HG02759 (cell line): ENCODE measurements around the gene SVBP.

Experiments
- ATAC-seq: cut with Tn5 transposase; IDR thresholded peaks from one replicate; pipeline ENCODE4 v1.9.1; 2021; ENCODE audit warnings: mild to moderate bottlenecking, moderate library complexity; ENCODE audit not compliant: unreplicated experiment

SVBP gene

GRCh38 chr1:42806593-42806992, 10.6 kb downstream of the SVBP start:
- no peak for ATAC-seq

- ATAC-seq: no peak
Observed at GRCh38 chr1:42806171-42806570, 11.0 kb downstream of the SVBP start.

- no peak for ATAC-seq
Observed at GRCh38 chr1:42801832-42802473, 15.2 kb downstream of the SVBP start.

GRCh38 chr1:42797979-42798378, 19.2 kb downstream of the SVBP start:
- ATAC-seq: no peak

GRCh38 chr1:42797414-42797813, 19.8 kb downstream of the SVBP start:
- ATAC-seq: no peak

- no peak for ATAC-seq
Observed at GRCh38 chr1:42793824-42794223, 23.4 kb downstream of the SVBP start.

GRCh38 chr1:42788021-42788420, 29.2 kb downstream of the SVBP start:
- ATAC-seq: no peak

- no peak for ATAC-seq
Observed at GRCh38 chr1:42786097-42786496, 31.1 kb downstream of the SVBP start.

- ATAC-seq: no peak
Observed at GRCh38 chr1:42784946-42785693, 32.1 kb downstream of the SVBP start, which contains the start of gene TMEM269. Gene TMEM269, plus strand, starts transcription at chr1:42784991. Its CDS starts 4,903 bp downstream, at chr1:42789894.

GRCh38 chr1:42784547-42784945, 32.7 kb downstream of the SVBP start:
- ATAC-seq: no peak

GRCh38 chr1:42783092-42783491, 34.1 kb downstream of the SVBP start:
- no peak for ATAC-seq

GRCh38 chr1:42780176-42780575, 37.0 kb downstream of the SVBP start:
- no peak for ATAC-seq

- no peak for ATAC-seq
Observed at GRCh38 chr1:42779725-42780124, 37.5 kb downstream of the SVBP start.

- ATAC-seq: no peak
Observed at GRCh38 chr1:42777852-42778251, 39.3 kb downstream of the SVBP start.

- ATAC-seq: no peak
Observed at GRCh38 chr1:42776502-42776901, 40.7 kb downstream of the SVBP start.

- no peak for ATAC-seq
Observed at GRCh38 chr1:42774928-42775526, 42.2 kb downstream of the SVBP start.

- ATAC-seq: no peak
Observed at GRCh38 chr1:42773420-42773819, 43.8 kb downstream of the SVBP start.

GRCh38 chr1:42769811-42770210, 47.4 kb downstream of the SVBP start:
- no peak for ATAC-seq

- ATAC-seq: no peak
Observed at GRCh38 chr1:42768172-42768571, 49.0 kb downstream of the SVBP start.

- peak; percentile 10 for ATAC-seq
Observed at GRCh38 chr1:42767510-42768000, 49.6 kb downstream of the SVBP start.

GRCh38 chr1:42766741-42767509, 50.3 kb downstream of the SVBP start, which contains the start of the genes C1orf50 and P3H1:
Gene C1orf50, plus strand, starts transcription at chr1:42767249. Its CDS starts 63 bp downstream, at chr1:42767312.
Gene P3H1, minus strand, starts transcription at chr1:42767028. Its CDS starts 57 bp downstream, at chr1:42766971.
- peak; percentile 91 for ATAC-seq
